ENCODE measurements around the gene TXNL1.

DNA sequence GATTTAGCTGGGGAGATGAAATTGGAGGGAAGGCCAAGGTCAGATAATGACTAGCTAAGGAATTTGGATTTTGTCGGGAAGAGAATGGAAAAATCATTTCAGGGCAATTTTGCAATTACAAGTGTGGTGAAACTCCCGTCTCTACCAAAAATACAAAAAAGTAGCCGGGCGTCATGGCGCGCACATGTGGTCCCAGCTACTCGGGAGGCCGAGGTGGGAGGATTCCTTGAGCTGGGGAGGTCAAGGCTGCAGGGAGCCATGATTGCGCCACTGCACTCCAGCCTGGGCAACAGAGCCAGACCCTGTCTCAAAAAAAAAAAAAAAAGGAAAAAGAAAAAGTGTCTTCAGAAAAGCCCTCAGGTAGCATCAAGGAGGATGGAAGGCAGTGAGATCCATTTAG is 1.2 kb upstream of the TXNL1 start:
- TF ChIP-seq, protein P1, sequence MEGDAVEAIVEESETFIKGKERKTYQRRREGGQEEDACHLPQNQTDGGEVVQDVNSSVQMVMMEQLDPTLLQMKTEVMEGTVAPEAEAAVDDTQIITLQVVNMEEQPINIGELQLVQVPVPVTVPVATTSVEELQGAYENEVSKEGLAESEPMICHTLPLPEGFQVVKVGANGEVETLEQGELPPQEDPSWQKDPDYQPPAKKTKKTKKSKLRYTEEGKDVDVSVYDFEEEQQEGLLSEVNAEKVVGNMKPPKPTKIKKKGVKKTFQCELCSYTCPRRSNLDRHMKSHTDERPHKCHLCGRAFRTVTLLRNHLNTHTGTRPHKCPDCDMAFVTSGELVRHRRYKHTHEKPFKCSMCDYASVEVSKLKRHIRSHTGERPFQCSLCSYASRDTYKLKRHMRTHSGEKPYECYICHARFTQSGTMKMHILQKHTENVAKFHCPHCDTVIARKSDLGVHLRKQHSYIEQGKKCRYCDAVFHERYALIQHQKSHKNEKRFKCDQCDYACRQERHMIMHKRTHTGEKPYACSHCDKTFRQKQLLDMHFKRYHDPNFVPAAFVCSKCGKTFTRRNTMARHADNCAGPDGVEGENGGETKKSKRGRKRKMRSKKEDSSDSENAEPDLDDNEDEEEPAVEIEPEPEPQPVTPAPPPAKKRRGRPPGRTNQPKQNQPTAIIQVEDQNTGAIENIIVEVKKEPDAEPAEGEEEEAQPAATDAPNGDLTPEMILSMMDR (IDR thresholded peaks at IDR 0.05; ENCODE audit: insufficient read depth, low read depth, low read length) = no peak
- no peak for TF ChIP-seq EZH2 (IDR thresholded peaks at IDR 0.05; ENCODE audit: insufficient read depth, low read length)

Measured in astrocyte (in vitro differentiated cells and primary cell).